HepG2 (cell line): ENCODE data around the gene POLR3H. TPM values are rescaled to one million over a fixed set of nuclear protein-coding genes. Genes with fewer than 3 reads are reported as not detected.

Experiments
- ATAC-seq: fragments of 200-7000 bp; cut with Tn5 transposase; 3 replicates; pipeline ENCODE4 v1.9.1; 2020; ENCODE audit warnings: mild to moderate bottlenecking, moderate library complexity
- BruUV-seq: library from RNA; stranded (reverse); fragments of 400-500 nt; replicated peaks from 2 replicates; lab custom pipeline; 2021; lab: Mats Ljungman, UMichigan
- CTCF ChIA-PET: fragments of 300-600 bp; formaldehyde crosslinking; extraction: SDS; loops from one replicate; lab custom pipeline; 2021; ENCODE audit warnings: low total read pairs, inconsistent platforms, low intra/inter-chr PET ratio; lab: Yijun Ruan, JAX
- POLR2A ChIA-PET: fragments of 350-600 bp; sonication (Branson Sonifier 250); formaldehyde crosslinking; loops from one replicate; lab custom pipeline; 2020; ENCODE audit warnings: antibody characterized with exemption, inconsistent platforms; lab: Yijun Ruan, JAX
- DNase-seq: peaks from one replicate; pipeline ENCODE4 v3.0.0-alpha.2; 2015; ENCODE audit warnings: low spot score
- FAIRE-seq: peaks from 3 replicates; lab custom pipeline; 2011; peaks lifted over from hg19 to GRCh38; lab: Jason Lieb, UNC
- H2AFZ ChIP-seq: one replicate; pipeline ENCODE4 v1.6.1; 2011; ENCODE audit warnings: low read length, inconsistent platforms
- H3K27ac ChIP-seq: fragments of 300-600 bp; 3 replicates; pipeline ENCODE4 v1.8.0; 2011; ENCODE audit warnings: mixed run types, mild to moderate bottlenecking, mixed read lengths, low read length, inconsistent platforms; ENCODE audit not compliant: insufficient read depth; ENCODE audit errors: extremely low read length
- H3K27me3 ChIP-seq, 2 experiments: fragments of 200-600 bp in 1 of 2; 2 replicates in 1 of 2; 3 replicates in 1 of 2; pipeline versions ENCODE4 v1.6.0 to v1.8.0; 2011; ENCODE audit warnings: low read length in 2 of 2, mild to moderate bottlenecking in 2 of 2, moderate library complexity in 2 of 2, inconsistent platforms in 1 of 2; ENCODE audit not compliant: insufficient read depth in 2 of 2, control insufficient read depth in 1 of 2
- H3K36me3 ChIP-seq, 2 experiments: fragments of 200-600 bp in 1 of 2; replicated peaks in 1 of 2; 2 replicates in 1 of 2; 3 replicates in 1 of 2; pipeline versions ENCODE4 v1.5.1 to v1.8.0; 2011; ENCODE audit warnings: low read length in 2 of 2, inconsistent platforms in 1 of 2; ENCODE audit not compliant: insufficient read depth in 2 of 2, control insufficient read depth in 1 of 2
- H3K4me1 ChIP-seq: 2 replicates; pipeline ENCODE4 v1.5.1; 2012; ENCODE audit warnings: low read length, inconsistent platforms; ENCODE audit not compliant: insufficient read depth
- H3K4me2 ChIP-seq: 2 replicates; pipeline ENCODE4 v1.6.0; 2011; ENCODE audit warnings: low read depth, low read length, inconsistent platforms
- H3K4me3 ChIP-seq, 3 experiments: fragments of 200-600 bp in 1 of 3; sonication (generic), shearing (Covaris generic) in 1 of 3; replicated peaks in 1 of 3; 2 replicates each; pipeline ENCODE4 v1.5.1; 2011 to 2016; ENCODE audit warnings: low read length in 3 of 3, inconsistent platforms in 2 of 3, low read depth in 2 of 3, mild to moderate bottlenecking in 2 of 3, control low read depth in 1 of 3, mixed read lengths in 1 of 3; ENCODE audit not compliant: insufficient read depth in 1 of 3
- H3K79me2 ChIP-seq: one replicate; pipeline ENCODE4 v1.6.1; 2011; ENCODE audit warnings: low read length, inconsistent platforms; ENCODE audit not compliant: insufficient read depth
- H3K9ac ChIP-seq: 2 replicates; pipeline ENCODE4 v1.6.0; 2011; ENCODE audit warnings: mild to moderate bottlenecking, low read depth, low read length, inconsistent platforms; ENCODE audit not compliant: insufficient read depth
- H3K9me3 ChIP-seq: 2 replicates; pipeline ENCODE4 v1.5.1; 2012; ENCODE audit warnings: mild to moderate bottlenecking, low read length
- H4K20me1 ChIP-seq: 2 replicates; pipeline ENCODE4 v1.6.0; 2011; ENCODE audit warnings: inconsistent platforms, mild to moderate bottlenecking, low read length, moderate library complexity; ENCODE audit not compliant: insufficient read depth
- ARID5B ChIP-seq: IDR thresholded peaks from 2 replicates; pipeline ENCODE4 v1.4.0; 2020; ENCODE audit warnings: mild to moderate bottlenecking, missing genetic modification reagents
- ELF4 ChIP-seq: sonication (generic); formaldehyde crosslinking; IDR thresholded peaks from 2 replicates; pipeline ENCODE4 v1.5.0; 2020; ENCODE audit warnings: missing genetic modification reagents, mild to moderate bottlenecking, moderate library complexity, borderline replicate concordance
- HIC2 ChIP-seq: sonication (generic); formaldehyde crosslinking; IDR thresholded peaks from 2 replicates; pipeline ENCODE4 v1.9.0; 2022; ENCODE audit warnings: low read depth, missing genetic modification reagents
- POLR2AphosphoS5 ChIP-seq: IDR thresholded peaks from 2 replicates; pipeline ENCODE4 v1.6.1; 2012; ENCODE audit warnings: low read depth, low read length
- ZBTB2 ChIP-seq: sonication (generic); formaldehyde crosslinking; IDR thresholded peaks from 2 replicates; pipeline ENCODE4 v1.8.0; 2022; ENCODE audit warnings: low read depth, missing genetic modification reagents
- ZNF350 ChIP-seq: sonication (generic); formaldehyde crosslinking; IDR thresholded peaks from 2 replicates; pipeline ENCODE4 v1.4.0; 2020; ENCODE audit warnings: mild to moderate bottlenecking, low read depth, missing genetic modification reagents, borderline replicate concordance
- WGBS: methylation state at CpG from one replicate; pipeline ENCODE4 v1.1.6; 2017; ENCODE audit warnings: low lambda C conversion rate; 5-methylcytosine and 5-hydroxymethylcytosine counted together
- in situ Hi-C: cut with HindIII; loops from 2 replicates; pipeline ENCODE4 v1.10.0; 2017; ENCODE audit warnings: low pct_unique_long_range_greater_than_20kb; ENCODE audit not compliant: extremely low pct_ligation_motif_present
- intact Hi-C: fragments of 100-400 bp; cut with micrococcal nuclease; formaldehyde crosslinking; loops from one replicate; pipeline ENCODE4 v1.10.0; 2022; ENCODE audit not compliant: unreplicated experiment
- polyA plus RNA-seq, 8 experiments: library from polyadenylated mRNA; depleted of rRNA in 3 of 8; stranded (reverse) in 7 of 8; unstranded in 1 of 8; fragments of >200 nt; fragmentation: Illumina TruSeq in 4 of 8; extraction: Trizol in 4 of 8; gene quantifications; 2 replicates each; pipeline versions ENCODE4 v1.2.1 to v1.2.3, GENCODE V29; 2011 to 2016; ENCODE audit warnings: low read depth in 4 of 8, missing spikeins in 1 of 8, mixed read lengths in 1 of 8; ENCODE audit not compliant: insufficient read depth in 1 of 8
- total RNA-seq, 5 experiments: library from RNA; depleted of rRNA; stranded (reverse); fragments of >200 nt; fragmentation: Illumina TruSeq; extraction: Trizol; gene quantifications; 2 replicates each; pipeline ENCODE4 v1.2.3, GENCODE V29; 2016; ENCODE audit warnings: low read depth in 1 of 5

POLR3H gene
- total and polyA plus RNA-seq, 2 of the 13 experiments (the other 11 are each of a cell fraction or from before 2014, with no cell fraction given): 10.3 to 28.6 TPM

GRCh38 chr22:41582694-41583093 is 38.4 kb upstream of the POLR3H start:
- Histone ChIP-seq H3K4me1 (peaks cover 27% of the 10 kb centered on the region), H3K36me3 (peaks cover 10 to 51% of the 10 kb centered on the region in 2 experiments), H3K4me3 (no peak overlapping the region), H2AFZ (no peak overlapping the region), H3K79me2 (no peaks in the 10 kb centered on the region), H3K4me2 (no peak overlapping the region), H3K27ac (no peak overlapping the region), H3K27me3 (no peaks in the 10 kb centered on the region), H3K9ac (no peak overlapping the region), H3K9me3 (no peaks in the 10 kb centered on the region), H4K20me1 (no peaks in the 10 kb centered on the region)
- no peak for TF ChIP-seq ZBTB2 (CRISPR knock-in tag)
- no peak for TF ChIP-seq ELF4 (CRISPR knock-in tag)
- no peak for TF ChIP-seq HIC2 (CRISPR knock-in tag)
- TF ChIP-seq ZNF350 (CRISPR knock-in tag): no peak
- TF ChIP-seq POLR2AphosphoS5: no peak
- TF ChIP-seq ARID5B: no peak
- CTCF ChIA-PET: no interaction called here
- DNase-seq (no peak), FAIRE-seq (no peak), ATAC-seq (no peak)
- POLR2A ChIA-PET: no interaction called here
- intact Hi-C loops: no loop called here
- in situ Hi-C loops: no loop called here
- no TSS peak for BruUV-seq
- WGBS: 96% methylated on average over 8 of the region's 8 CpGs
